HepG2 (cell line): ENCODE results near the gene PTPRH. TPM values are rescaled to one million over a fixed set of nuclear protein-coding genes. Genes with fewer than 3 reads are reported as not detected.
A peak's percentile ranks its signal among the peaks of the same experiment; 100 is the strongest.

Experiments
- ATAC-seq: fragments of 200-7000 bp; cut with Tn5 transposase; 3 replicates; pipeline ENCODE4 v1.9.1; 2020; ENCODE audit warnings: mild to moderate bottlenecking, moderate library complexity
- BruUV-seq: library from RNA; stranded (reverse); fragments of 400-500 nt; replicated peaks from 2 replicates; lab custom pipeline; 2021; lab: Mats Ljungman, UMichigan
- CTCF ChIA-PET: fragments of 300-600 bp; formaldehyde crosslinking; extraction: SDS; loops from one replicate; lab custom pipeline; 2021; ENCODE audit warnings: low total read pairs, inconsistent platforms, low intra/inter-chr PET ratio; lab: Yijun Ruan, JAX
- POLR2A ChIA-PET: fragments of 350-600 bp; sonication (Branson Sonifier 250); formaldehyde crosslinking; loops from one replicate; lab custom pipeline; 2020; ENCODE audit warnings: antibody characterized with exemption, inconsistent platforms; lab: Yijun Ruan, JAX
- DNase-seq: peaks from one replicate; pipeline ENCODE4 v3.0.0-alpha.2; 2015; ENCODE audit warnings: low spot score
- FAIRE-seq: peaks from 3 replicates; lab custom pipeline; 2011; peaks lifted over from hg19 to GRCh38; lab: Jason Lieb, UNC
- H2AFZ ChIP-seq: one replicate; pipeline ENCODE4 v1.6.1; 2011; ENCODE audit warnings: low read length, inconsistent platforms
- H3K27ac ChIP-seq: fragments of 300-600 bp; 3 replicates; pipeline ENCODE4 v1.8.0; 2011; ENCODE audit warnings: mixed run types, mild to moderate bottlenecking, mixed read lengths, low read length, inconsistent platforms; ENCODE audit not compliant: insufficient read depth; ENCODE audit errors: extremely low read length
- H3K27me3 ChIP-seq, 2 experiments: fragments of 200-600 bp in 1 of 2; 2 replicates in 1 of 2; 3 replicates in 1 of 2; pipeline versions ENCODE4 v1.6.0 to v1.8.0; 2011; ENCODE audit warnings: low read length in 2 of 2, mild to moderate bottlenecking in 2 of 2, moderate library complexity in 2 of 2, inconsistent platforms in 1 of 2; ENCODE audit not compliant: insufficient read depth in 2 of 2, control insufficient read depth in 1 of 2
- H3K36me3 ChIP-seq, 2 experiments: fragments of 200-600 bp in 1 of 2; replicated peaks in 1 of 2; 2 replicates in 1 of 2; 3 replicates in 1 of 2; pipeline versions ENCODE4 v1.5.1 to v1.8.0; 2011; ENCODE audit warnings: low read length in 2 of 2, inconsistent platforms in 1 of 2; ENCODE audit not compliant: insufficient read depth in 2 of 2, control insufficient read depth in 1 of 2
- H3K4me1 ChIP-seq: 2 replicates; pipeline ENCODE4 v1.5.1; 2012; ENCODE audit warnings: low read length, inconsistent platforms; ENCODE audit not compliant: insufficient read depth
- H3K4me2 ChIP-seq: 2 replicates; pipeline ENCODE4 v1.6.0; 2011; ENCODE audit warnings: low read depth, low read length, inconsistent platforms
- H3K4me3 ChIP-seq, 3 experiments: fragments of 200-600 bp in 1 of 3; sonication (generic), shearing (Covaris generic) in 1 of 3; replicated peaks in 1 of 3; 2 replicates each; pipeline ENCODE4 v1.5.1; 2011 to 2016; ENCODE audit warnings: low read length in 3 of 3, inconsistent platforms in 2 of 3, low read depth in 2 of 3, mild to moderate bottlenecking in 2 of 3, control low read depth in 1 of 3, mixed read lengths in 1 of 3; ENCODE audit not compliant: insufficient read depth in 1 of 3
- H3K79me2 ChIP-seq: one replicate; pipeline ENCODE4 v1.6.1; 2011; ENCODE audit warnings: low read length, inconsistent platforms; ENCODE audit not compliant: insufficient read depth
- H3K9ac ChIP-seq: 2 replicates; pipeline ENCODE4 v1.6.0; 2011; ENCODE audit warnings: mild to moderate bottlenecking, low read depth, low read length, inconsistent platforms; ENCODE audit not compliant: insufficient read depth
- H3K9me3 ChIP-seq: 2 replicates; pipeline ENCODE4 v1.5.1; 2012; ENCODE audit warnings: mild to moderate bottlenecking, low read length
- H4K20me1 ChIP-seq: 2 replicates; pipeline ENCODE4 v1.6.0; 2011; ENCODE audit warnings: inconsistent platforms, mild to moderate bottlenecking, low read length, moderate library complexity; ENCODE audit not compliant: insufficient read depth
- KDM5B ChIP-seq: sonication (generic); formaldehyde crosslinking; IDR thresholded peaks from 2 replicates; pipeline ENCODE4 v1.4.0; 2020; ENCODE audit warnings: missing genetic modification reagents, mild to moderate bottlenecking, borderline replicate concordance
- MXI1 ChIP-seq: IDR thresholded peaks from 3 replicates; pipeline ENCODE4 v1.6.1; 2012; ENCODE audit warnings: low read depth, low read length, inconsistent platforms, borderline replicate concordance
- NBN ChIP-seq: fragments of 450-650 bp; conservative IDR thresholded peaks from 2 replicates; pipeline ENCODE4 v1.6.1; 2017
- PITX1 ChIP-seq: sonication (generic); formaldehyde crosslinking; IDR thresholded peaks from 2 replicates; pipeline ENCODE4 v1.5.1; 2020; ENCODE audit warnings: mild to moderate bottlenecking, missing genetic modification reagents
- REL ChIP-seq: sonication (generic); formaldehyde crosslinking; conservative IDR thresholded peaks from 2 replicates; pipeline ENCODE4 v1.8.0; 2022; ENCODE audit warnings: mild to moderate bottlenecking, missing genetic modification reagents, moderate library complexity
- SATB2 ChIP-seq: sonication (generic); formaldehyde crosslinking; IDR thresholded peaks from 2 replicates; pipeline ENCODE4 v1.5.0; 2020; ENCODE audit warnings: missing genetic modification reagents
- ZNF160 ChIP-seq: sonication (generic); formaldehyde crosslinking; IDR thresholded peaks from 2 replicates; pipeline ENCODE4 v1.8.0; 2022; ENCODE audit warnings: mild to moderate bottlenecking, inconsistent platforms, missing genetic modification reagents
- ZNF225 ChIP-seq: sonication (generic); formaldehyde crosslinking; IDR thresholded peaks from 2 replicates; pipeline ENCODE4 v1.4.0; 2020; ENCODE audit warnings: mild to moderate bottlenecking, missing genetic modification reagents
- ZNF230 ChIP-seq: sonication (generic); formaldehyde crosslinking; IDR thresholded peaks from 2 replicates; pipeline ENCODE4 v1.4.0; 2020; ENCODE audit warnings: mild to moderate bottlenecking, missing genetic modification reagents
- ZNF296 ChIP-seq: sonication (generic); formaldehyde crosslinking; conservative IDR thresholded peaks from 2 replicates; pipeline ENCODE4 v1.5.0; 2020; ENCODE audit warnings: mild to moderate bottlenecking, missing genetic modification reagents
- ZSCAN22 ChIP-seq: sonication (generic); formaldehyde crosslinking; IDR thresholded peaks from 2 replicates; pipeline ENCODE4 v1.4.0; 2020; ENCODE audit warnings: mild to moderate bottlenecking, missing genetic modification reagents
- WGBS: methylation state at CpG from one replicate; pipeline ENCODE4 v1.1.6; 2017; ENCODE audit warnings: low lambda C conversion rate; 5-methylcytosine and 5-hydroxymethylcytosine counted together
- in situ Hi-C: cut with HindIII; loops from 2 replicates; pipeline ENCODE4 v1.10.0; 2017; ENCODE audit warnings: low pct_unique_long_range_greater_than_20kb; ENCODE audit not compliant: extremely low pct_ligation_motif_present
- intact Hi-C: fragments of 100-400 bp; cut with micrococcal nuclease; formaldehyde crosslinking; loops from one replicate; pipeline ENCODE4 v1.10.0; 2022; ENCODE audit not compliant: unreplicated experiment
- polyA plus RNA-seq, 8 experiments: library from polyadenylated mRNA; depleted of rRNA in 3 of 8; stranded (reverse) in 7 of 8; unstranded in 1 of 8; fragments of >200 nt; fragmentation: Illumina TruSeq in 4 of 8; extraction: Trizol in 4 of 8; gene quantifications; 2 replicates each; pipeline versions ENCODE4 v1.2.1 to v1.2.3, GENCODE V29; 2011 to 2016; ENCODE audit warnings: low read depth in 4 of 8, missing spikeins in 1 of 8, mixed read lengths in 1 of 8; ENCODE audit not compliant: insufficient read depth in 1 of 8
- total RNA-seq, 5 experiments: library from RNA; depleted of rRNA; stranded (reverse); fragments of >200 nt; fragmentation: Illumina TruSeq; extraction: Trizol; gene quantifications; 2 replicates each; pipeline ENCODE4 v1.2.3, GENCODE V29; 2016; ENCODE audit warnings: low read depth in 1 of 5
- TF ChIP-seq, protein P1 (sequence below): sonication (generic); IDR thresholded peaks from 2 replicates; pipeline ENCODE4 v1.6.1; 2016; ENCODE audit warnings: low read depth, borderline replicate concordance
- TF ChIP-seq, protein P2 (sequence below): sonication (generic); formaldehyde crosslinking; IDR thresholded peaks from 2 replicates; pipeline ENCODE4 v1.4.0; 2020; ENCODE audit warnings: missing genetic modification reagents

The PTPRH gene
- total and polyA plus RNA-seq, 2 of the 13 experiments (the other 11 are each of a cell fraction or from before 2014, with no cell fraction given), result 14.7 to 125 TPM

DNA sequence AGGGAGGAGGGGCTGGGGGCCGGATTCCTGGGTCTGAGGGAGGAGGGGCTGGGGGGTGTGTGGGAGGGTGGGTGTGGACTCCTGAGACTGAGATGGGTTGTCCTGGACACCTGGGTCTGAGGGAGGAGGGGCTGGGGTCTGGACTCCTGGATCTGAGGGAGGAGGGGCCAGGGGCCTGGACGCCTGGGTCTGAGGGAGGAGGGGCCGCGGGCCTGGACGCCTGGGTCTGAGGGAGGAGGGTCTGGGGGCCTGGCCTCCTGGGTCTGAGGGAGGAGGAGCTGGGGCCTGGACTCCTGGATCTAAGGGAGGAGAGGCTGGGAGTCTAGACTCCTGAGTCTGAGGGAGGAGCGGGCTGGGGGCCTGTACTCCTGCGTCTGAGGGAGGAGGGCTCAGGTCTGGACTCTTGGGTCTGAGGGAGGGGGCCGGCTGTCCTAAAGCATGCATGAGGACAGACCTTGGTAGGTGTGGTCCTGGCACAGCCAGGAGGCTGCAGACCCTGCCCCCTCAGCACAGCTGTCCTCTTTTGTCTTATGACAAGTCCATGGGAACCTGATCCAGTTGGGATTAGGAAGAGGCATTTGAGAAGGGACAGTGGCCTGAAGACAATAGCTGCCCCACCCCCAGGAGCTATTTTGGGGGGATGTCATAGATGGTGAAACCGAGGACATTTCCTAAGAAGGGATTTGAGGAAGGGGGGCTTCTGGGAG lies 61.6 kb downstream of the PTPRH start:
- ChIA-PET POLR2A (interaction anchor here (0.7 kb wide), 1 partner anchor 314 kb away, joined by 7 read pairs; the partner anchor contains the start of gene ISOC2), CTCF (no interaction called here)
- no peak for FAIRE-seq
- Histone ChIP-seq H3K79me2 (no peaks in the 10 kb centered on the region), H3K27me3 (peaks cover 0 to 19% of the 10 kb centered on the region in 2 experiments; a peak in 2 of 5 replicates), H4K20me1 (no peaks in the 10 kb centered on the region), H2AFZ (no peak overlapping the region), H3K9ac (no peak overlapping the region), H3K36me3 (no peaks in the 10 kb centered on the region), H3K9me3 (peaks cover 8% of the 10 kb centered on the region), H3K4me3 (peak overlapping the region in 1 of 3 experiments; percentile 57; a peak in 1 of 6 replicates), H3K4me1 (peaks cover 13% of the 10 kb centered on the region; the same call in 1 of the 2 replicates), H3K27ac (no peak overlapping the region), H3K4me2 (no peak overlapping the region)
- BruUV-seq, result no TSS peak
- TF ChIP-seq SATB2 (CRISPR knock-in tag), result no peak
- TF ChIP-seq ZSCAN22 (CRISPR knock-in tag), result peak; percentile 95
- WGBS, result 0% methylated on average over 3 of the region's 9 CpGs
- intact Hi-C loops (no loop called here), in situ Hi-C loops (loop anchor here (5.0 kb wide), 1 partner anchor 260 kb away; the partner anchor contains the start of gene UBE2S)
- no peak for DNase-seq
- ATAC-seq, result no peak

DNA sequence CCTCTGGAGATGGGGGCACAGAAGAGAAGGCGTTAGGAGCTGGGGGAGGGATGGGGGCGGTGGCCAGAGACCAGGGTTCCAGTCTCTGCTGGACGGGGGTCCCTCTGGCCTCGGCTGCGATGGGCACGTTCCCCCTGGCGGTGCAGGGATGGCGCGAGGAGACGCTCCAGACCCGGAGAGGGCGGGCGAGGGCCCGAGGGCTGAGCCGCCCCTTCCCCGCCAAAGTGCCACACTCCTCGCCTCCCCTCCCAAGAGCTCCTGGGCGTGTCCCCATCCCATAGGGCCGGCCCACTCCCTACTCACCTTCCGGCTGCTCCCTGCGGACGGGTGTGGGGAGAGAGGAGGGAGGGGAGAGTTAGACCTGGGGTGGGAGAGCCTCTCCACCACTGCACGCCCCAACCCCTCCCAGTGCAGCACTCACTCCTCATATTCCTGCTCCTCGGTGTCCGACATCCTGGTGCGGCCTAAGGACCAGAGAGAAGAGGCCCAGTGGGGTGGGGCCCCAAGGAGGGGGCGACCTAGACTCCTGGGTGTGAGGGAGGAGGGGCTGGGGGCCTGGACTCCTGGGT lies 62.5 kb downstream of the PTPRH start:
- ATAC-seq (peak; percentile 72), DNase-seq (peak; percentile 25), FAIRE-seq (no peak)
- H3K27ac ChIP-seq, result no peak overlapping the region
- in situ Hi-C loops (loop anchor here (5.0 kb wide), 1 partner anchor 261 kb away; the partner anchor contains the start of gene UBE2S), intact Hi-C loops (no loop called here)
- peaks cover 16% of the 10 kb centered on the region; the same call in 1 of the 2 replicates for H3K4me1 ChIP-seq
- no peaks in the 10 kb centered on the region for H3K36me3 ChIP-seq
- peak overlapping the region in 2 of 3 experiments; percentile 36 to 57; a peak in 3 of 6 replicates for H3K4me3 ChIP-seq
- no peaks in the 10 kb centered on the region for H3K79me2 ChIP-seq
- H3K27me3 ChIP-seq, result peaks cover 0 to 19% of the 10 kb centered on the region in 2 experiments; a peak in 2 of 5 replicates
- H4K20me1 ChIP-seq, result no peaks in the 10 kb centered on the region
- 0% methylated on average over 9 of the region's 27 CpGs for WGBS
- CTCF ChIA-PET, result no interaction called here
- H3K9me3 ChIP-seq, result peaks cover 3% of the 10 kb centered on the region
- no TSS peak for BruUV-seq
- H3K4me2 ChIP-seq, result peak overlapping the region; percentile 49; the same call in 1 of the 2 replicates
- H3K9ac ChIP-seq, result no peak overlapping the region
- no peak overlapping the region for H2AFZ ChIP-seq
- POLR2A ChIA-PET, result interaction anchor here (0.7 to 1.7 kb wide), 4 partner anchors 12 to 315 kb away, joined by 3 to 7 read pairs (median 4); partner anchors contain the start of gene ISOC2
- TF ChIP-seq ZNF160 (CRISPR knock-in tag) (no peak), NBN (no peak), PITX1 (CRISPR knock-in tag) (no peak), ZNF230 (CRISPR knock-in tag) (no peak), REL (no peak), ZNF225 (CRISPR knock-in tag) (no peak), MXI1 (no peak), ZNF296 (CRISPR knock-in tag) (no peak), KDM5B (CRISPR knock-in tag) (0 out of 2 replicates have a peak, but pooled peaks have one; percentile 23)
- TF ChIP-seq, protein P1, sequence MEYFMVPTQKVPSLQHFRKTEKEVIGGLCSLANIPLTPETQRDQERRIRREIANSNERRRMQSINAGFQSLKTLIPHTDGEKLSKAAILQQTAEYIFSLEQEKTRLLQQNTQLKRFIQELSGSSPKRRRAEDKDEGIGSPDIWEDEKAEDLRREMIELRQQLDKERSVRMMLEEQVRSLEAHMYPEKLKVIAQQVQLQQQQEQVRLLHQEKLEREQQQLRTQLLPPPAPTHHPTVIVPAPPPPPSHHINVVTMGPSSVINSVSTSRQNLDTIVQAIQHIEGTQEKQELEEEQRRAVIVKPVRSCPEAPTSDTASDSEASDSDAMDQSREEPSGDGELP, result no peak
- TF ChIP-seq, protein P2, sequence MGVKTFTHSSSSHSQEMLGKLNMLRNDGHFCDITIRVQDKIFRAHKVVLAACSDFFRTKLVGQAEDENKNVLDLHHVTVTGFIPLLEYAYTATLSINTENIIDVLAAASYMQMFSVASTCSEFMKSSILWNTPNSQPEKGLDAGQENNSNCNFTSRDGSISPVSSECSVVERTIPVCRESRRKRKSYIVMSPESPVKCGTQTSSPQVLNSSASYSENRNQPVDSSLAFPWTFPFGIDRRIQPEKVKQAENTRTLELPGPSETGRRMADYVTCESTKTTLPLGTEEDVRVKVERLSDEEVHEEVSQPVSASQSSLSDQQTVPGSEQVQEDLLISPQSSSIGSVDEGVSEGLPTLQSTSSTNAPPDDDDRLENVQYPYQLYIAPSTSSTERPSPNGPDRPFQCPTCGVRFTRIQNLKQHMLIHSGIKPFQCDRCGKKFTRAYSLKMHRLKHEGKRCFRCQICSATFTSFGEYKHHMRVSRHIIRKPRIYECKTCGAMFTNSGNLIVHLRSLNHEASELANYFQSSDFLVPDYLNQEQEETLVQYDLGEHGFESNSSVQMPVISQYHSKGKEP (CRISPR knock-in tag), result no peak
